Stimulated activated CD4-positive, alpha-beta T cell treated with anti-CD3 and anti-CD28 coated beads, TNF-alpha, amount 100 ng/mL, for 4 hours (primary cell): ENCODE measurements around the gene HEATR5A.
"Not testable (repeated sequence)": the region's sequence is repeated elsewhere in the genome, so short reads cannot be mapped to it uniquely, and the experiment has no call there.

Source experiments
- DNase-seq, 3 experiments: peaks; one replicate each; pipeline ENCODE4 v3.0.0-alpha.2; 2020; ENCODE audit warnings: low read depth in 3 of 3

The HEATR5A gene

GRCh38 chr14:31420319-31421111 is at the start of gene HEATR5A:
HEATR5A (minus strand) TSS chr14:31420550; CDS start chr14:31402975, 17,575 bp downstream.
- DNase-seq, result peak; percentile 84 to 91 (median 85)

DNA sequence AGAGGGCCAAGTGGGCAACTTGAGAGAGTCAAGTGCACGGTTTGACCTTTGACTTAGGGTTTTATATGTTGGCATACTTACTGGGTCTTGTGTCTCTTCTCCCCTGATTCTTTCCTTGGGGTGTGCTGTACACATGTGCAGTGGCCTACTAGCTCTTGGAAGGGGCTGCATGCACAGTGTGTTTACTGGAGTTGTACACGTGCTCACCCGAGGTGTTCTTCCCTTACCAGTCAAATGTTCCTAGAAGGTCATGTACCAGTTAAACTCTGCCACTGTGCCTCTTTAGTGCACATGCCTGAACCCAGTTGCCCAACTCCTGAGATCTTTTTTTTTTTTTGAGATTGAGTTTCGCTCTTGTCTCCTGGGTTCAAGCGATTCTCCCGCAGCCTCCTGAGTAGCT is 46.2 kb upstream of the HEATR5A start:
- no peak for DNase-seq

- no peak for DNase-seq
These were observed 44.8 kb upstream of the HEATR5A start for GRCh38 chr14:31465111-31465510.

DNA sequence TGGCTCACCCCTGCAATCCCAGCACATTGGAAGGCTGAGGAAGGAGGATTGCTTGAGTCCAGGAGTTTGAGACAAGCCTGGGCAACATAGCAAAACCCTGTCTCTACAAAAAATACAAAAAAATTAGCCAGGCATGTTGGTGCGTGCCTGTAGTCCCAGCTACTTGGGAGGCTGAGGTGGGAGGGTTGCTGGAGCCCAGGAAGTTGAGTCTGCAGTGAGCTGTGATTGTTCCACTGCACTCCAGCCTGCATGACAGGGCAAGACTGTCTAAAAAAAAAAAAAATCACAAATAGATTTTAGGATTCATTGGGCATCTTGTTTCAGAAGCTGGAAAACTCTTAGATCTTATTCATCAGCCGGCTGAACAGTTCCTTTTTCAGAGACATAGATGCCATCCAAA is 42.1 kb upstream of the HEATR5A start:
- DNase-seq, result not testable (repeated sequence)

- DNase-seq, result no peak
These were observed 41.2 kb upstream of the HEATR5A start for GRCh38 chr14:31461545-31461944.

DNA sequence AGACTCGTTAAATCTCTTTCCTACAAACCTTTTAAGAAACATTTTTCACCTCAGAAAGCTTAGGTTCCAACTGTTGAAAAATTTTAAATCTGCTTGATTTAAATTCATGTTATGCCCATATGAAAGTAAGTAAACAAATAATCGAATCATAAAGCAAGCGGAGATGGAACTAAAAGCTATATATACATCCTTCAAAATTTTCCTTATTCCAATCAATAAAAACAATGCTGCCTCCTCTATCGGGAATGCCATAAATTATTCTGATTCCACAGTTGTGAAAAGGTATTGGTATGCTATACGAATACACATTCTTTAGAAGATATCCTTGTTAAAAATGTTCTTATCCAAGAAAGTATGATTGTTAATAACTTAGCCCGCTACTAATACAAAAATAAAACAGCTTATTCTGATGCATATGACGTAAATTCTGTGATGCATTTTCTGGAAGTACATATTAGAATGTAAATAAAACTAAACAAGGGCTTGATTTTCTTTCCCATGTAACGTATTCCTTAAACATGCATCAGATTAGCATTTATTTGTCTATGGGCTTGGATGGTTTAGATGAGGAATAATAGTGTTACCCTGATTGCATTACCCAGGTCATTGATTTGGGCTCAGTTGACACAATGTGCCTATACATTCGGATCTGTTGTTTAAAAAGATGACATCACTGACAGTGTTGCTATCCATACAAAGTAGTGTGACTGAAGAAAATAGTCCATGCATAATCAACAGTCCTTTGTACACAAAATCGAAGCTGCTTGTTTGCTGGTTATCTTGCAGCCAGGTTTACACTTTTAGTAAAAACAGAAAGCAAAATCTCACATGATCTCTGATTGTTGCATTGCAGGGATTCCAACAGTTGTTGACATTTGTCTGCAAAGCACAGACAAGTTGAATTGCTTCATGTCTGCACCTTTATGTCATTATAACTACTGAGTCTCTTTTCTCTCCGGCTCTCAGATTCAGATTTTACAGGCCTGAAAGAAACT is 37.6 kb upstream of the HEATR5A start:
- no peak for DNase-seq

DNA sequence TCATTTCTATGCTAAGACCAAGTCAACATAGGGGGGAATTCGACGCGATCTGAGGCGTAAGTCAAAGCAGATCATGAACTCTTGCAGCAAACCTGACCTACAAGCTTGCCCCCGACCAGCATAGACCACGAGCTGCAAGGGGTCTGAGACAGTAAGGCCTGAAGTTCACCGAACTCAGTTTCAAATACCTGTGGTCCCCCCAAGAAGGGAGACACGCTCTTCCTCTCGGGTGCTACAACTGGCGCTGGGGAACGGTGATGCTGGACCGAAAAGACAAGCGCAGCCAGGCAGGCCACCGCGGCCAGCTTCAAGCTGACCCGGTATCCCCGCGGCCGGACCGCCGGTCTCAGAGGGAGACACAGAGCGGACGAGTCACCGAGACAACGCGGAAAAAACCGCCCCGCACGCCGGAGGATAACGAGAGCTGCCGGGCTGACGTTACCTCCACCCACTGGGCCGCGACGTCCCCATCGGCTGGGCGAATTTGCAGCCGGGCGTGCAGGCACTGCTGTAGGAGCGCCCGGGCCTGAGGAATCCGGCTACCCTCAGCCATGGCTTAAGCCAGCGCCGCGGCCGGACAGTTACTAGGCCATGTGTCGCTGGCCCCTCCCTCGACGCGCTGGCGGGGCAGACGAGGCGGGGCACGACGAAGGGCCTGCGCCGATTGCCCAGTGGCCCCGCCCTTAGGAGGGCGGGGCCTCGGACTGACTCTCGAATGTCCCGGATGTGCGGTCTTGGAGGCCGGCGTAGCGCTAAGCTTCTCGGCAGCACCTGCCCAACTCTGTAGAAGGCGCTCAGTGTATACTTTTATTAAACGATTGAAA is 36.7 kb upstream of the HEATR5A start, which contains the start of gene DTD2:
Gene DTD2, minus strand, starts transcription at position 666 of the 824 bp plus-strand sequence. Its CDS starts 113 bp downstream, at position 553.
- peak; percentile 86 to 89 (median 87) for DNase-seq

GRCh38 chr14:31449971-31450610 is 29.7 kb upstream of the HEATR5A start:
- DNase-seq, result no peak

- DNase-seq, result no peak
These were observed 28.8 kb upstream of the HEATR5A start for GRCh38 chr14:31449136-31449535.

DNA sequence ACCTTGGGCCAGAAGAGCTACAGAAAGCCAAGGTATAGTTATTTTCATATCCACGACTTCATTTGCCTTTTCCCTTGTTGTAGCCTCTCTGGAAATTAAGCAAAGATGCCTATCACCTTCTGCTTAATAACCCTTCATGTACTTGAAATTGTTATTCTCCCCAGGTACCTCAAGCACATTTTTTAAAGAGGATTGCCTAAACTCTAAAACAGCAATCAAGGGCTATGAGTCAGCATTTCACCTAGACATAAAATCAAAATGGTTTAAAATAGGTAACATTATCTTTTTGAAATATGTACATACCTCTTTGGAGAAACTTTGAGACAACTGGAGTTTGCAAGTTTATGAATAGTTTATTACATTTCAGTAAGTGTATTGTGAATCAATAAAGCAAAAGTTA is 25.4 kb upstream of the HEATR5A start:
- DNase-seq, result no peak

- no peak for DNase-seq
These were observed 21.9 kb upstream of the HEATR5A start for GRCh38 chr14:31442284-31442683.

- DNase-seq, result no peak
These were observed 21.1 kb upstream of the HEATR5A start for GRCh38 chr14:31441273-31442111.

DNA sequence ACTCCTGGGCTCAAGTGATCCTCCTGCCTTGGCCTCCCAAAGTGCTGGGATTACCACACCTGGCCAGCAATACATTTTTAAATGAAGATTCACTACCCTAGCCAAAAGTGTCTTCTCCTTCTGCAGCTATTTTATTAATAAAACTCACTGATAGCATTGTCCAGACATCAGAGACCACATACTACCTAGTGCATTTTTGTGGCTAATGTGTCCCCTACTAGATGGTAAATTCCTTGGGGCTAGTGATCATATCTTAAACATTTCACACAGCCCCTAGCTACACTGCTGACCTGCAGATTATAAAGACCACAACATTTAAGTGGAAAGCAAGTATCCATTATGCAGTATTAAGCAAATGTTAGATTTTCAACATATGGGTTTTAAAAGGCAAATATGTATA is 19.9 kb upstream of the HEATR5A start:
- DNase-seq, result no peak

DNA sequence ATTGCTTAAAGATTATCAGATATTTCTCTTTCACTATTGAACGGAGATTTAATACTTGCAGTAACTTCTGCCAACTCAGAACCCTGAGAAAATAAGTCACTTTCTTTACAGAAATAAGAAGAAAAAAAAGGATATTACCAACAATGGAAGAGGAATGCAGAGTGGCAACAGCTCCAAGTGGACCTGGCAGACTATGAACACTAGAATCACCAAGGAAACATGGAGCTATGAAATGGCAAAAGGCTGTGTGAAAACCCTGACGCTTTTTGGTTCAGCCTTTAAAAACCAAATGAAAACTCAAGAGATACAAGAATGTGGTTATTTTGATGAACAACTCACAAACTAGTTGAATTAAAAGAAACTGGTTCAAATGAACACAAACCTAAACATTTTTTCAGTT is 19.2 kb upstream of the HEATR5A start:
- DNase-seq, result no peak

GRCh38 chr14:31437045-31437691 is 16.8 kb upstream of the HEATR5A start:
- not testable (repeated sequence) for DNase-seq

DNA sequence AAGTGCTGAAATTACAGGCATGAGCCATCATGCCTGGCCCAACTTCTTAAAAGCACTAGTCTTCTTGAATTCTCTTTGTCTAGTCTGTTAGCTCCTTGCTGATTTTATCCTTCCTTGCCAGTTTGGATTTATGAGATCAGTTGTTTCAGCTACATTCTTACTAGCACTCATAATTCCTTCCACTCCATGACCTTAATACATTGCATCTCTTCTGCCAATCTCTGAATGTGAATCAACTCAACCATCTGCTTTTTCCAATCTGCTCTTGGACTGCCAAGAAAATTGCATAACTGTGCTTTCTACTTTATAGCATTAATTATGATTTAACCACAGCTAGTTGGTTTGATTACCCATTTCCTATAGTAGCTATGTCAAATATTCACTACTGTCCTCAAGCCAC is 14.9 kb upstream of the HEATR5A start:
- no peak for DNase-seq

DNA sequence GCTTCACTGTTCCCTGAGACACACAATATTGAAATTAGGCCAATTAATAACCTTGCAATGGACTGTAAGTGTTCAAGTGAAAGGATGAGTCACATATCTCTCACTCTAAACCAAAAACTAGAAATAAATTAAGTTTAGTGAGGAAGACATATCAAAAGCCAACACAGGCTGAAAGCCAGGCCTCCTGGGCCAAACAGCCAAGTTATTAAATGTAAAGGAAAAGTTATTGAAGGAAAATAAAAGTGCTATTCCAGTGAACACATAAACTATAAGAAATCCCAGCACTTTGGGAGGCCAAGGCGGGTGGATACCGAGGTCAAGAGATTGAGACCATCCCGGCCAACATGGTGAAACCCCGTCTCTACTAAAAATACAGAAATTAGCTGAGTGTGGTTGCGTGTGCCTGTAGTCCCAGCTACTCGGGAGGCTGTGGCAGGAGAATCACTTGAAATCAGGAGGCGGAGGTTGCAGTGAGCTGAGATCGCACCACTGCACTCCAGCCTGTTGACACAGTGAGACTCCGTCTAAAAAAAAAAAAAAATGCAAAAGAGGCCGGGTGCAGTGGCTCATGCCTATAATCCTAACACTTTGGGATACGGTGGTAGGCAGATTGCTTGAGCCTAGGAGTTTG is 10.4 kb upstream of the HEATR5A start:
- no peak for DNase-seq

GRCh38 chr14:31429791-31430190 is 9.4 kb upstream of the HEATR5A start:
- no peak for DNase-seq

DNA sequence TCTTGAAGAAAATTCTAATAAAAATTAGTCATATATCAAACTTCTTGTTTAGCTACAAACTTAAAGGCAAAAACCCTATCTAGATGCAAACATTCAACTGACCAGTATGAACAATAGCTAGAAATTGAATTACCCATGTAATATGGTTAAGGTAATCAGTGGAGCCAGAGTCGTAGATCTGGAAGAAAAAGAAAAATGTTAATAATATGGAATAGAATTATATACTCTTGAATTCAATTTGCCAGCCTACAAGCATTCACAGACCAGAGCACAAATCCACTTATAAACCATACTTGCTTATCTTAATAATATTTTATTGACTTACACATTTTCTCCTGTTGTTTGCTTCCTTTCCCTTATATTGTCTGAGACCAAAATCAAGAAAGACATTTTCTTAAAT is 7.7 kb upstream of the HEATR5A start:
- no peak for DNase-seq
